H1 (cell line): ENCODE data around the gene TPPP2. TPM values are rescaled to one million over a fixed set of nuclear protein-coding genes. Genes with fewer than 3 reads are reported as not detected.

Source experiments
- CTCF ChIA-PET: fragments of 300-600 bp; sonication (Branson Sonifier 250); formaldehyde crosslinking; loops from one replicate; lab custom pipeline; 2021; ENCODE audit not compliant: partially characterized antibody; lab: Charles Lee
- POLR2A ChIA-PET: fragments of 300-600 bp; sonication (Branson Sonifier 250); formaldehyde crosslinking; loops from one replicate; lab custom pipeline; 2021; ENCODE audit warnings: inconsistent platforms; ENCODE audit not compliant: partially characterized antibody; lab: Charles Lee
- DNase-seq, 2 experiments: peaks; one replicate each; pipeline versions ENCODE4 v3.0.0 to v3.0.0-alpha.2; 2010 to 2022; ENCODE audit warnings: low spot score in 2 of 2, low read depth in 1 of 2, mixed read lengths in 1 of 2
- FAIRE-seq: peaks from 2 replicates; lab custom pipeline; 2011; peaks lifted over from hg19 to GRCh38; lab: Jason Lieb, UNC
- H2AFZ ChIP-seq: 2 replicates; pipeline ENCODE4 v1.8.1; 2012; ENCODE audit warnings: low read length, inconsistent platforms
- H2AK5ac ChIP-seq: 2 replicates; pipeline ENCODE4 v1.6.1; 2013; ENCODE audit warnings: low read depth, low read length
- H2BK120ac ChIP-seq: replicated peaks from 2 replicates; pipeline ENCODE3; 2013; ENCODE audit warnings: low read depth, low read length, inconsistent platforms
- H2BK12ac ChIP-seq: 2 replicates; pipeline ENCODE4 v1.6.1; 2013; ENCODE audit warnings: low read depth, low read length
- H2BK15ac ChIP-seq: 2 replicates; pipeline ENCODE4 v1.6.1; 2013; ENCODE audit warnings: low read length
- H2BK20ac ChIP-seq: 2 replicates; pipeline ENCODE4 v1.6.1; 2013; ENCODE audit warnings: low read length
- H2BK5ac ChIP-seq: 2 replicates; pipeline ENCODE4 v1.6.1; 2013; ENCODE audit warnings: low read depth, low read length
- H3K14ac ChIP-seq: 2 replicates; pipeline ENCODE4 v1.6.1; 2013; ENCODE audit warnings: inconsistent platforms; ENCODE audit not compliant: insufficient read length
- H3K18ac ChIP-seq: 2 replicates; pipeline ENCODE4 v1.6.1; 2013; ENCODE audit warnings: low read length; ENCODE audit errors: extremely low read depth
- H3K23ac ChIP-seq: 2 replicates; pipeline ENCODE4 v1.6.1; 2013; ENCODE audit warnings: inconsistent platforms; ENCODE audit not compliant: insufficient read length
- H3K23me2 ChIP-seq: 2 replicates; pipeline ENCODE4 v1.6.1; 2013; ENCODE audit warnings: low read depth, low read length
- H3K27ac ChIP-seq: 2 replicates; pipeline ENCODE4 v1.6.1; 2011; ENCODE audit warnings: low read depth, low read length, inconsistent platforms
- H3K27me3 ChIP-seq, 4 experiments: replicated peaks in 1 of 4; 1 replicate in 1 of 4; 2 replicates in 3 of 4; pipeline versions ENCODE4 v1.6.1 to v1.8.1; 2011 to 2013; ENCODE audit warnings: low read length in 3 of 4, mild to moderate bottlenecking in 3 of 4, inconsistent platforms in 2 of 4, mixed read lengths in 2 of 4, moderate library complexity in 1 of 4; ENCODE audit not compliant: control insufficient read depth in 3 of 4, insufficient read depth in 3 of 4; ENCODE audit errors: extremely low read depth in 1 of 4
- H3K36me3 ChIP-seq, 4 experiments: 2 replicates each; pipeline versions ENCODE4 v1.6.1 to v1.8.1; 2011 to 2013; ENCODE audit warnings: mild to moderate bottlenecking in 4 of 4, low read length in 3 of 4, moderate library complexity in 2 of 4, control low read depth in 1 of 4, inconsistent platforms in 1 of 4; ENCODE audit not compliant: insufficient read depth in 4 of 4, control insufficient read depth in 2 of 4
- H3K4ac ChIP-seq: replicated peaks from 2 replicates; pipeline ENCODE3; 2013; ENCODE audit warnings: low read length, low read depth, mixed read lengths, inconsistent platforms; ENCODE audit not compliant: insufficient read length
- H3K4me1 ChIP-seq, 4 experiments: replicated peaks in 1 of 4; 1 replicate in 1 of 4; 2 replicates in 3 of 4; pipeline versions ENCODE4 v1.6.1 to v1.8.1; 2011 to 2013; ENCODE audit warnings: low read length in 3 of 4, inconsistent platforms in 2 of 4, mixed read lengths in 1 of 4; ENCODE audit not compliant: insufficient read depth in 4 of 4, control insufficient read depth in 3 of 4
- H3K4me2 ChIP-seq, 2 experiments: 2 replicates each; pipeline versions ENCODE4 v1.6.1 to v1.8.1; 2011 to 2013; ENCODE audit warnings: low read depth in 2 of 2, low read length in 2 of 2, control low read depth in 1 of 2, inconsistent platforms in 1 of 2, mild to moderate bottlenecking in 1 of 2; ENCODE audit not compliant: insufficient read depth in 1 of 2
- H3K4me3 ChIP-seq, 4 experiments: fragments of 200-600, 300-600 bp in 1 of 4; sonication (generic), shearing (Covaris generic), sonication (Bioruptor Twin) in 1 of 4; 2 replicates each; pipeline versions ENCODE4 v1.5.1 to v1.8.1; 2011 to 2016; ENCODE audit warnings: low read length in 4 of 4, low read depth in 3 of 4, control low read depth in 2 of 4, inconsistent platforms in 2 of 4, mild to moderate bottlenecking in 2 of 4, mixed read lengths in 1 of 4, moderate library complexity in 1 of 4; ENCODE audit not compliant: insufficient read depth in 2 of 4; ENCODE audit errors: extremely low read depth in 1 of 4
- H3K56ac ChIP-seq: replicated peaks from 2 replicates; pipeline ENCODE3; 2013; ENCODE audit warnings: low read depth, mild to moderate bottlenecking, mixed read lengths, low read length, inconsistent platforms; ENCODE audit not compliant: insufficient read length
- H3K79me1 ChIP-seq: 2 replicates; pipeline ENCODE4 v1.6.1; 2013; ENCODE audit warnings: low read depth, low read length, control low read depth
- H3K79me2 ChIP-seq, 2 experiments: 2 replicates each; pipeline versions ENCODE4 v1.6.1 to v1.8.1; 2012 to 2013; ENCODE audit warnings: low read length in 2 of 2, mild to moderate bottlenecking in 2 of 2, inconsistent platforms in 1 of 2; ENCODE audit not compliant: insufficient read depth in 2 of 2, control insufficient read depth in 1 of 2
- H3K9ac ChIP-seq, 4 experiments: replicated peaks in 1 of 4; 1 replicate in 1 of 4; 2 replicates in 3 of 4; pipeline versions ENCODE4 v1.6.1 to v1.8.1; 2011 to 2013; ENCODE audit warnings: low read depth in 3 of 4, low read length in 3 of 4, control low read depth in 2 of 4, mild to moderate bottlenecking in 2 of 4, moderate library complexity in 2 of 4, inconsistent platforms in 1 of 4; ENCODE audit errors: extremely low read depth in 1 of 4
- H3K9me3 ChIP-seq, 2 experiments: 2 replicates each; pipeline versions ENCODE4 v1.6.1 to v1.8.1; 2012 to 2013; ENCODE audit warnings: mild to moderate bottlenecking in 2 of 2, moderate library complexity in 2 of 2, control low read depth in 1 of 2, inconsistent platforms in 1 of 2, low read depth in 1 of 2, low read length in 1 of 2, mixed read lengths in 1 of 2; ENCODE audit not compliant: insufficient read depth in 2 of 2
- H4K20me1 ChIP-seq, 2 experiments: replicated peaks in 1 of 2; 2 replicates each; pipeline versions ENCODE3 to v1.8.1; 2011 to 2013; ENCODE audit warnings: inconsistent platforms in 2 of 2, low read length in 2 of 2, mild to moderate bottlenecking in 1 of 2; ENCODE audit not compliant: insufficient read depth in 2 of 2, control insufficient read depth in 1 of 2
- H4K5ac ChIP-seq: 2 replicates; pipeline ENCODE4 v1.6.1; 2013; ENCODE audit warnings: low read length, low read depth, mixed read lengths, inconsistent platforms; ENCODE audit not compliant: insufficient read length
- H4K8ac ChIP-seq: 2 replicates; pipeline ENCODE4 v1.8.0; 2013; ENCODE audit warnings: mild to moderate bottlenecking, moderate library complexity, low read length, inconsistent platforms; ENCODE audit not compliant: insufficient read depth; ENCODE audit errors: extremely low read depth
- H4K91ac ChIP-seq: replicated peaks from 2 replicates; pipeline ENCODE3; 2013; ENCODE audit warnings: low read length, mixed read lengths, inconsistent platforms; ENCODE audit not compliant: insufficient read length
- BRCA1 ChIP-seq: IDR thresholded peaks from 2 replicates; pipeline ENCODE4 v1.6.1; 2012; ENCODE audit warnings: low read depth, low read length, improper control_type of control experiment
- CBX5 ChIP-seq: fragments of 300-800, 300-1000 bp; sonication (generic); IDR thresholded peaks from 2 replicates; pipeline ENCODE4 v1.7.1; 2016; ENCODE audit warnings: antibody characterized with exemption, low read length, low read depth
- CBX8 ChIP-seq: fragments of 300-800, 300-1000 bp; sonication (generic); IDR thresholded peaks from 2 replicates; pipeline ENCODE4 v1.7.1; 2016; ENCODE audit warnings: low read depth, low read length, borderline replicate concordance
- EZH2 ChIP-seq: fragments of 200-600 bp; sonication (generic); IDR thresholded peaks from 2 replicates; pipeline ENCODE4 v1.7.1; 2012; ENCODE audit warnings: low read depth, mild to moderate bottlenecking, moderate library complexity, low read length, inconsistent platforms; ENCODE audit not compliant: severe bottlenecking
- GABPA ChIP-seq: IDR thresholded peaks from 2 replicates; pipeline ENCODE4 v1.6.1; 2011; ENCODE audit warnings: mild to moderate bottlenecking, low read length, moderate library complexity, borderline replicate concordance; ENCODE audit not compliant: insufficient read depth
- HDAC2 ChIP-seq, 2 experiments: fragments of 300-600 bp in 1 of 2; sonication (generic) in 1 of 2; IDR thresholded peaks; 2 replicates each; pipeline ENCODE4 v1.6.1; 2011 to 2012; ENCODE audit warnings: low read depth in 2 of 2, low read length in 2 of 2, mild to moderate bottlenecking in 2 of 2, moderate library complexity in 2 of 2, borderline replicate concordance in 1 of 2, inconsistent platforms in 1 of 2
- KDM5A ChIP-seq: fragments of 200-600 bp; IDR thresholded peaks from 2 replicates; pipeline ENCODE4 v1.7.1; 2012; ENCODE audit warnings: mild to moderate bottlenecking, low read length, inconsistent platforms, mixed read lengths
- RFX5 ChIP-seq: IDR thresholded peaks from 2 replicates; pipeline ENCODE4 v1.6.1; 2011; ENCODE audit warnings: low read depth, low read length, improper control_type of control experiment, borderline replicate concordance
- RXRA ChIP-seq: IDR thresholded peaks from 2 replicates; pipeline ENCODE4 v1.6.1; 2011; ENCODE audit warnings: low read depth, mild to moderate bottlenecking, low read length, moderate library complexity; ENCODE audit not compliant: insufficient read depth
- SIX5 ChIP-seq: IDR thresholded peaks from 2 replicates; pipeline ENCODE4 v1.6.1; 2011; ENCODE audit warnings: mild to moderate bottlenecking, low read depth, low read length
- SP1 ChIP-seq: IDR thresholded peaks from 2 replicates; pipeline ENCODE4 v1.6.1; 2011; ENCODE audit warnings: low read depth, low read length
- WGBS, 2 experiments: shearing (Covaris generic) in 1 of 2; methylation state at CpG; one replicate each; pipeline versions ENCODE4 v1.1.6 to v1.1.7; 2013 to 2015; ENCODE audit warnings: low lambda C conversion rate in 2 of 2, mixed read lengths in 2 of 2, inconsistent platforms in 1 of 2, low coverage in 1 of 2, missing lambda C conversion rate in 1 of 2; ENCODE audit not compliant: insufficient replicate concordance in 2 of 2, insufficient coverage in 1 of 2, insufficient read length in 1 of 2; ENCODE audit errors: extremely low coverage in 1 of 2, missing lambda C conversion rate in 1 of 2; 5-methylcytosine and 5-hydroxymethylcytosine counted together
- polyA plus RNA-seq, 7 experiments: library from polyadenylated mRNA; depleted of rRNA in 3 of 7; stranded (reverse) in 5 of 7; unstranded in 2 of 7; fragments of >200 nt in 5 of 7; fragments of 200-250 nt in 2 of 7; gene quantifications; 1 replicate in 5 of 7; 2 replicates in 1 of 7; 4 replicates in 1 of 7; pipeline versions ENCODE4 v1.2.1 to v1.2.3, GENCODE V29; 2011 to 2013; ENCODE audit warnings: missing spikeins in 2 of 7, mixed read lengths in 2 of 7
- total RNA-seq: library from RNA; stranded (reverse); fragmentation: NEBNext Ultra II Directional; extraction: Animal tissue kit (Norgen Biotek cat#: 25700); gene quantifications from 2 replicates; pipeline ENCODE4 v1.2.1, GENCODE V29; 2021

The TPPP2 gene
- total and polyA plus RNA-seq, 2 of the 8 experiments (the other 6 are each of a cell fraction or from before 2014, with no cell fraction given), result not detected

DNA sequence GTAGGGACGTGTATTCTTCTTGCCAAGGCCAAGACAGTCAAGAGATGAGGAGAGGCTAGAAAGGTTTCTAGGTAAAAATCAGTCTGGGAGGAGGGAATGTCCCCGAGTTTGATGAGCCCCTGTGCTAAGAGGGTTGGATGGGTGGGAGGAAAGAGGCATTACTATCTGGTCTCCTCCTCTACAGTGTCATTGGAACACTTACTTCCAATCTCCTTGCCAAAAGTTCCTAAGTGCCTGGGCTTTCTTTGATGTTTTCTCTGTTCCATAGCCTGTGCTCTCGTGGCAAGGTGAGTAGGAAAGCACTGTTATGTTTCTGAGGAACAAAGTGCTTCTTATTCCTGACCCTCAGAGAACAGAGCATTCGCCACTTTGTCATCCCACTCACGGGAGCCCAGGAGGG, 4.7 kb downstream of the TPPP2 start, which contains the start of gene RNASE13:
Gene RNASE13, minus strand, starts transcription at position 101 of the 400 bp plus-strand sequence. CDS start 519 bp downstream, outside the sequence.
- Histone ChIP-seq H3K18ac (no peak within 1 kb of the TSS), H2AFZ (no peak within 1 kb of the TSS), H3K36me3 (no peaks in the 10 kb centered on the region), H3K56ac (no peak within 1 kb of the TSS), H2BK5ac (no peak within 1 kb of the TSS), H3K14ac (no peak within 1 kb of the TSS), H2BK120ac (no peak within 1 kb of the TSS), H3K9ac (no peak within 1 kb of the TSS), H4K8ac (no peak within 1 kb of the TSS), H3K27ac (no peak within 1 kb of the TSS), H4K5ac (no peak within 1 kb of the TSS), H2BK15ac (no peak within 1 kb of the TSS), H3K23me2 (peaks cover 2% of the 10 kb centered on the region; the same call in 1 of the 2 replicates), H3K79me2 (no peaks in the 10 kb centered on the region), H4K91ac (no peak within 1 kb of the TSS), H2BK12ac (no peak within 1 kb of the TSS), H3K79me1 (no peaks in the 10 kb centered on the region), H4K20me1 (no peaks in the 10 kb centered on the region), H2BK20ac (no peak within 1 kb of the TSS), H3K9me3 (no peaks in the 10 kb centered on the region), H3K27me3 (no peaks in the 10 kb centered on the region), H3K4me2 (no peak within 1 kb of the TSS), H3K4me3 (no peak within 1 kb of the TSS), H3K4me1 (peaks cover 6 to 9% (median 7%) of the 10 kb centered on the region in 4 experiments; a peak in 6 of 7 replicates), H2AK5ac (no peak within 1 kb of the TSS), H3K23ac (no peak within 1 kb of the TSS), H3K4ac (no peak within 1 kb of the TSS)
- no peak for DNase-seq
- TF ChIP-seq GABPA (no peak), KDM5A (no peak), HDAC2 (IDR thresholded peaks at IDR 0.05; ENCODE audit: borderline replicate concordance in 1 of 2, low read depth in 2 of 2, low read length in 2 of 2) (no peak), RFX5 (no peak), EZH2 (no peak), SP1 (no peak), RXRA (no peak), CBX5 (no peak), SIX5 (no peak), CBX8 (no peak), BRCA1 (no peak)
- POLR2A ChIA-PET, result interaction anchor here (0.7 to 2.2 kb wide), 3 partner anchors 9 to 15 kb away, joined by 3 to 9 read pairs (median 4); no protein-coding TSS in a partner anchor
- FAIRE-seq, result no peak
- WGBS, 2 experiments, result 92% methylated on average over 5 of the region's 5 CpGs; no CpG with 5 or more reads in 1 of the 2 experiments
- CTCF ChIA-PET, result interaction anchor here (1.0 to 8.8 kb wide), 6 partner anchors 15 to 85 kb away, joined by 3 to 152 read pairs (median 4); no protein-coding TSS in a partner anchor
